Adrenal gland (tissue), 12 donors: ENCODE results near the gene TBC1D2. TPM values are rescaled to one million over a fixed set of nuclear protein-coding genes. Genes with fewer than 3 reads are reported as not detected.

Experiments
- DNase-seq, 7 donors: peaks; one replicate each; pipeline ENCODE4 v3.0.0-alpha.2; 2019 to 2020
- H3K27ac ChIP-seq, 5 donors: fragments of 200-600 bp; sonication (generic) in 4 of 5; 1 replicate in 3 of 5; 2 replicates in 2 of 5; pipeline versions ENCODE4 v1.5.1 to v1.8.0; 2016 to 2020; ENCODE audit warnings: mild to moderate bottlenecking in 1 of 5
- H3K27me3 ChIP-seq: fragments of 200-600 bp; 2 replicates; pipeline ENCODE4 v1.8.0; 2021
- H3K36me3 ChIP-seq, 2 donors: fragments of 200-600 bp; replicated peaks in 1 of 2; 1 replicate in 1 of 2; 2 replicates in 1 of 2; pipeline versions ENCODE4 v1.5.1 to v1.8.0; 2018 to 2022
- H3K4me1 ChIP-seq, 2 donors: fragments of 200-600 bp; replicated peaks in 1 of 2; 1 replicate in 1 of 2; 2 replicates in 1 of 2; pipeline versions ENCODE4 v1.5.1 to v1.8.0; 2018 to 2021
- H3K4me3 ChIP-seq, 4 donors: fragments of 200-600 bp; sonication (generic) in 3 of 4; one replicate each; pipeline ENCODE4 v1.5.1; 2016 to 2018
- H3K9me3 ChIP-seq, 3 donors: fragments of 200-600 bp; sonication (generic) in 1 of 3; replicated peaks in 1 of 3; 1 replicate in 2 of 3; 2 replicates in 1 of 3; pipeline versions ENCODE4 v1.5.1 to v1.8.0; 2016 to 2021
- POLR2A ChIP-seq, 2 donors: fragments of 450-650 bp; IDR thresholded peaks; one replicate each; pipeline ENCODE4 v1.6.1; 2017; ENCODE audit warnings: antibody characterized with exemption in 2 of 2, mild to moderate bottlenecking in 2 of 2, moderate library complexity in 1 of 2
- WGBS, 4 donors: extraction: QIAGEN DNeasy Blood & Tissue Kit in 2 of 4; methylation state at CpG; one replicate each; pipeline versions ENCODE4 v1.1.5 to v1.1.7; 2013 to 2017; 5-methylcytosine and 5-hydroxymethylcytosine counted together
- intact Hi-C, 2 donors: fragments of 100-400 bp; cut with DNase I; formaldehyde crosslinking; loops; one replicate each; pipeline versions ENCODE4 v1.14.1 to v1.15.0; 2022 to 2023
- polyA plus RNA-seq, 3 donors: library from polyadenylated mRNA; stranded (reverse); fragments of 200-250 nt in 2 of 3; fragments of 350-450 nt in 1 of 3; fragmentation: Illumina TruSeq in 1 of 3; extraction: RNeasy Lipid Tissue Mini Kit (QIAGEN cat#74804) in 1 of 3; gene quantifications; one replicate each; pipeline ENCODE4 v1.2.3, GENCODE V29; 2013 to 2014
- total RNA-seq, 9 donors: library from RNA; depleted of rRNA in 4 of 9; stranded (reverse); fragments of >200 nt in 4 of 9; fragments of 120-200 nt in 1 of 9; fragmentation: NEBNext Ultra II Directional in 1 of 9; extraction: Animal tissue kit (Norgen Biotek cat#: 25700) in 1 of 9; gene quantifications; one replicate each; pipeline versions ENCODE4 v1.1.0 to v1.2.4, GENCODE V29; 2013 to 2023
- TF ChIP-seq, protein P1 (sequence below), 6 experiments: fragments of 450-650 bp in 4 of 6; fragments of 200-600 bp in 2 of 6; sonication (generic) in 1 of 6; IDR thresholded peaks; 1 replicate in 5 of 6; 2 replicates in 1 of 6; pipeline versions ENCODE4 v1.5.1 to v1.8.0; 2016 to 2021; ENCODE audit warnings: antibody characterized with exemption in 6 of 6, mild to moderate bottlenecking in 2 of 6, moderate library complexity in 1 of 6
- donor health status: healthy with polysubstance abuse.
- donor health status: Bipolar disorder and iron deficiency.
- donor health status: DM: yes; HTN: yes; CAD: no.
- donor health status: DM: no; HTN: no; CAD: no.
- donor health status: DM: no; HTN: no; CAD: no.
- donor health status: DM: yes; HTN: yes; CAD: no.

The TBC1D2 gene
- total and polyA plus RNA-seq, 12 donors: 0.67 to 21.9 (median 10.8) TPM

DNA sequence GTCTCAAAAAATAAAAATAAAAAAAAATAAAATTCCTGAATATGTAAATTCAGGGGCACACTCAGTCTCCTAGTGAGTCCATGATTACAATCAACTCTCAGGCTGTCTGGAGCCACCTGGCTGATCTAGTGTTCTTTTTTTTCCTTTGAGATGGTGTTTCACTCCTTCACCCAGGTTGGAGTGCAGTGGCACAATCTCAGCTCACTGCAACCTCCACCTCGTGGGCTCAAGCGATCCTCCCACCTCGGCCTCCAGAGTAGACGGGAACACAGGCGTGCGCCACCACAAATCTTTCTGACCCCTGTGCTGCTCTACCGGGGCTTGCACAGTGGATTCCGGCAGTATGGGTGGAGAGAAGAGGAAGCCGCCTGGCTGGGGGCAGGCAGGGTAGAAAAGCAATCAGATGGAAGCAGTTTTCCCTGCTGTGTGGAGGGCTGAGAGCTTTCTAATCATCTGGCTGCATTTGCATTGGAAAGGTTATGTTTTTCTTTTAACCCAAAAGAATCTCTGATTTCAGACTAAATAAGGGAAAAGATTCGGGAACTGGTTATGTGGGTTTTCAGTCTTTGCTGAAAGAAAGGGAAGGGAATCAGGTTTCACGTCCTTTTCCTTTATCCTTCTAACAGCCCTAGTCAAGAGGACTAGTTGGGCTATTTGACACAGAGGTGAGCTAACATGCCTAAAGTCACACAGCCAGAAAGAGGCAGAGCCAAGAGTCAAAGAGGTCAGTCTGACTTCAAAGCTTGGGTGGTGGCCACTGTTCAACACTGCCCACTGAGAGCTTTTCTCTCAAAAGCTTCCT, 36.7 kb downstream of the TBC1D2 start:
- H3K9me3 ChIP-seq: no peaks in the 10 kb centered on the region
- 84 to 93% (median 90%) methylated on average over 9 to 11 of the region's 11 CpGs for WGBS, 4 donors
- intact Hi-C loops: no loop called here
- TF ChIP-seq, protein P1, sequence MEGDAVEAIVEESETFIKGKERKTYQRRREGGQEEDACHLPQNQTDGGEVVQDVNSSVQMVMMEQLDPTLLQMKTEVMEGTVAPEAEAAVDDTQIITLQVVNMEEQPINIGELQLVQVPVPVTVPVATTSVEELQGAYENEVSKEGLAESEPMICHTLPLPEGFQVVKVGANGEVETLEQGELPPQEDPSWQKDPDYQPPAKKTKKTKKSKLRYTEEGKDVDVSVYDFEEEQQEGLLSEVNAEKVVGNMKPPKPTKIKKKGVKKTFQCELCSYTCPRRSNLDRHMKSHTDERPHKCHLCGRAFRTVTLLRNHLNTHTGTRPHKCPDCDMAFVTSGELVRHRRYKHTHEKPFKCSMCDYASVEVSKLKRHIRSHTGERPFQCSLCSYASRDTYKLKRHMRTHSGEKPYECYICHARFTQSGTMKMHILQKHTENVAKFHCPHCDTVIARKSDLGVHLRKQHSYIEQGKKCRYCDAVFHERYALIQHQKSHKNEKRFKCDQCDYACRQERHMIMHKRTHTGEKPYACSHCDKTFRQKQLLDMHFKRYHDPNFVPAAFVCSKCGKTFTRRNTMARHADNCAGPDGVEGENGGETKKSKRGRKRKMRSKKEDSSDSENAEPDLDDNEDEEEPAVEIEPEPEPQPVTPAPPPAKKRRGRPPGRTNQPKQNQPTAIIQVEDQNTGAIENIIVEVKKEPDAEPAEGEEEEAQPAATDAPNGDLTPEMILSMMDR (IDR thresholded peaks at IDR 0.05): no peak
- no peak for TF ChIP-seq POLR2A (IDR thresholded peaks at IDR 0.05)
- peaks cover 6 to 12% of the 10 kb centered on the region in 2 donors for H3K4me1 ChIP-seq
- DNase-seq: no peak
- no peak overlapping the region for H3K4me3 ChIP-seq
- H3K27ac ChIP-seq: no peak overlapping the region
- H3K36me3 ChIP-seq: peaks cover 0 to 12% of the 10 kb centered on the region in 2 donors
- no peaks in the 10 kb centered on the region for H3K27me3 ChIP-seq

DNA sequence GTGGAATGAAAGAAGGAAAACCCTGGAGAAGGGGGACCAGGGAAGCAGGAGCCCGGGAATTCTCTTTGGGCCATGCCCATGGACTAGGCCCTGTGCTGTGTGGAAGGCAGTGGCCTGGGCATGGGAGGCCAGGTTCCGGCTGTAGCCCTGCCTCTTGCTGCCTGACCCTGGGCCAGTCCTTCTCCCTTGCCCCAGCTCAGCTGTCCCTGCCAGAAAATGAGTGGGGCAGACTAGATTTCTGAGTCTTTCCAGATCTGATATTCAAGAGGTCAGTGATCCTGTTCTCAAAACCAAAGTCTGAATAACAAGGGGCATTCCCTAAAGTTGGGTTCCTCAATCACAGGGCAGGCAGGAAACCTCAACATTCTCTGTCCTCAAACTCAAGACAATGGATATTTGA, 38.2 kb downstream of the TBC1D2 start:
- Histone ChIP-seq H3K4me3 (no peak overlapping the region), H3K27me3 (no peaks in the 10 kb centered on the region), H3K9me3 (no peaks in the 10 kb centered on the region), H3K36me3 (peaks cover 0 to 12% of the 10 kb centered on the region in 2 donors), H3K4me1 (peaks cover 6 to 12% of the 10 kb centered on the region in 2 donors), H3K27ac (no peak overlapping the region)
- DNase-seq: no peak
- intact Hi-C loops: no loop called here
- TF ChIP-seq, protein P1 (IDR thresholded peaks at IDR 0.05): no peak
- no peak for TF ChIP-seq POLR2A (IDR thresholded peaks at IDR 0.05)
- WGBS, 4 donors: 58 to 92% (median 86%) methylated on average over 2 of the region's 2 CpGs

DNA sequence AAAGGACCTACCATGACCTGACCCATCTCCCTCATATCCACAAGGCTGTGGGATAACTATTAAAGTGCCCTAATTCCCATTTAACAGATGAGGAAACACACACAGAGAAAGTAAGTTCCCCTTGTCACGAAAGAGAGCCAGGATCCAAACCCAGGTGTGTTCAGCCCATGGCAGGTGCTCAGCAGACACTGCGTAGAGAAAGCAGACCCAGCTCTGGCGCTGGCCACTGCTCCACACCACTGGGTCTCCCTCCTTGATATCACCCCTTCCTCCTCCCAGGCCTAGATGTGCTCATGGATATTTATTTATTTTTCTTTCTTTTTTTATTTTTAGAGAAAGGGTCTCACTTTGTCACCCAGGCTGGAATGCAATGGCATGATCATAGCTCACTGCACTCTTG, 39.1 kb downstream of the TBC1D2 start:
- Histone ChIP-seq H3K4me1 (peaks cover 6 to 12% of the 10 kb centered on the region in 2 donors), H3K9me3 (no peaks in the 10 kb centered on the region), H3K4me3 (no peak overlapping the region), H3K27me3 (no peaks in the 10 kb centered on the region), H3K36me3 (peaks cover 0 to 12% of the 10 kb centered on the region in 2 donors), H3K27ac (no peak overlapping the region)
- intact Hi-C loops: no loop called here
- 91 to 97% (median 94%) methylated on average over 3 of the region's 3 CpGs for WGBS, 4 donors
- DNase-seq: no peak
- TF ChIP-seq, protein P1 (IDR thresholded peaks at IDR 0.05): no peak
- no peak for TF ChIP-seq POLR2A (IDR thresholded peaks at IDR 0.05)

DNA sequence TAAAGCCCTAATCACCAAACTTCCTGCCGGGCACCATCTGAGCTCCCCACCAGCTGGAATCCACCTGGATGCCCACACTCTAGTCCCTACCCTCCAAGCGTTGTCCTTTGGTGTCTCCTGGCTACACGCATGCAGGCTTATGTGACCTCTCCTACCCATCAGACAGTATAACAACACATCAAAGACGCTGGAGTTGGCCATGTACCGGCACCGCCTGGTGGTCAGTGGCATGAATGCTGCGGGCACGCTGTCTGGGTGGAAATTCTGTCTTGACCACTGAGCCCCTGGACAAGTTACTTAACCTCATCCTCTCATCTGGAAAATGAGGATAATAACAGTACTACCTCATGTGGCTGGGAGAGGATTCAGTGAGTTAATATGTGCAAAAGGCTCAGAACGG, 39.6 kb downstream of the TBC1D2 start:
- Histone ChIP-seq H3K4me3 (no peak overlapping the region), H3K4me1 (peaks cover 6 to 12% of the 10 kb centered on the region in 2 donors), H3K36me3 (peaks cover 0 to 8% of the 10 kb centered on the region in 2 donors), H3K27me3 (no peaks in the 10 kb centered on the region), H3K9me3 (no peaks in the 10 kb centered on the region), H3K27ac (peak overlapping the region in 2 of 5 donors; percentile 75 to 76)
- no peak for TF ChIP-seq POLR2A (IDR thresholded peaks at IDR 0.05)
- TF ChIP-seq, protein P1 (IDR thresholded peaks at IDR 0.05): peak; percentile 23 to 64 (median 49)
- DNase-seq: peak; percentile 44 to 83 (median 56)
- intact Hi-C loops: no loop called here
- 67 to 92% (median 73%) methylated on average over 4 to 9 of the region's 9 CpGs for WGBS, 4 donors
